Measurements from ENCODE around the gene DUSP21. TPM values are rescaled to one million over a fixed set of nuclear protein-coding genes. Genes with fewer than 3 reads are reported as not detected.

DUSP21 gene
- total RNA-seq, 1 experiment from 2014 or later = not detected

DNA sequence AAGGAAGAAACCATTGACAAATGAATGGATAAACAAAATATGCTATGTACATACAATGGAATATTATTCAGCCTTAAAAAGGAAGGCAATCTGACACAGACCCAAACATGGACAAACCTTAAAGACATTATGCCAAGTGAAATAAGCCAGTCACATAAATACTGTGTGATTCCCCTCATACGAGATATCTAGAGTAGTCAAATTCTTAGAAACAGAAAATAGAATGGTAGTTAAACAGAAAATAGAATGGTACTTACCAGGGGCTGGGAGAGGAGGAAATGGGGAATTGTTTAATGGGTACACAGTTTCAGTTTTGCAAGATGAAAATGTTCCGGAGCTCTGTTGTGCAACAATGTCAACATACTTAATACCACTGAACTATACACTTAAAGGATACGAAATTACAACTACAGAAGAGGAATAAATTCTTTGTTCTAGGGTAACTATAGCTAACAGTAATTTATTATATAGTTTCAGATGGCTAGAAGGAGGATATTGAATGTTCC lies 47.8 kb upstream of the DUSP21 start:
- H2AFZ ChIP-seq (ENCODE audit: low read depth, low read length, poor library complexity, severe bottlenecking) = no peak overlapping the region
- H4K20me1 ChIP-seq (ENCODE audit: insufficient read depth) = no peaks in the 10 kb centered on the region
- DNase-seq (ENCODE audit: low read depth, low spot score) = no peak
- no peak overlapping the region for H3K4me2 ChIP-seq (ENCODE audit: low read length)
- BruUV-seq (replicated peaks) = no TSS peak
- H3K9ac ChIP-seq (ENCODE audit: low read length) = no peak overlapping the region
- H3K4me1 ChIP-seq (ENCODE audit: control insufficient read depth in 1 of 2, insufficient read depth in 2 of 2, low read length in 2 of 2) = no peaks in the 10 kb centered on the region
- intact Hi-C loops (cut with micrococcal nuclease) = no loop called here
- no peak overlapping the region for H3K27ac ChIP-seq (ENCODE audit: low read depth, low read length)
- TF ChIP-seq SP1 (IDR thresholded peaks at IDR 0.05; ENCODE audit: low read depth) (no peak), CEBPB (IDR thresholded peaks at IDR 0.05; ENCODE audit: low read depth) (no peak), TCF7L2 (IDR thresholded peaks at IDR 0.05; ENCODE audit: borderline replicate concordance, extremely low read depth, insufficient read depth, insufficient read length) (no peak), CBX3 (IDR thresholded peaks at IDR 0.05; ENCODE audit: low read depth) (no peak), JUND (IDR thresholded peaks at IDR 0.05) (no peak), YY1 (IDR thresholded peaks at IDR 0.05; ENCODE audit: extremely low read depth, insufficient replicate concordance, low read depth, low read length) (no peak), EZH2phosphoT487 (IDR thresholded peaks at IDR 0.05; ENCODE audit: borderline replicate concordance) (no peak), ZNF274 (IDR thresholded peaks at IDR 0.05; ENCODE audit: low read depth, low read length) (no peak), EZH2 (IDR thresholded peaks at IDR 0.05) (no peak), POLR2A (IDR thresholded peaks at IDR 0.05; ENCODE audit: borderline replicate concordance, extremely low read depth, insufficient read depth, insufficient read length) (no peak)
- TF ChIP-seq, protein P1, sequence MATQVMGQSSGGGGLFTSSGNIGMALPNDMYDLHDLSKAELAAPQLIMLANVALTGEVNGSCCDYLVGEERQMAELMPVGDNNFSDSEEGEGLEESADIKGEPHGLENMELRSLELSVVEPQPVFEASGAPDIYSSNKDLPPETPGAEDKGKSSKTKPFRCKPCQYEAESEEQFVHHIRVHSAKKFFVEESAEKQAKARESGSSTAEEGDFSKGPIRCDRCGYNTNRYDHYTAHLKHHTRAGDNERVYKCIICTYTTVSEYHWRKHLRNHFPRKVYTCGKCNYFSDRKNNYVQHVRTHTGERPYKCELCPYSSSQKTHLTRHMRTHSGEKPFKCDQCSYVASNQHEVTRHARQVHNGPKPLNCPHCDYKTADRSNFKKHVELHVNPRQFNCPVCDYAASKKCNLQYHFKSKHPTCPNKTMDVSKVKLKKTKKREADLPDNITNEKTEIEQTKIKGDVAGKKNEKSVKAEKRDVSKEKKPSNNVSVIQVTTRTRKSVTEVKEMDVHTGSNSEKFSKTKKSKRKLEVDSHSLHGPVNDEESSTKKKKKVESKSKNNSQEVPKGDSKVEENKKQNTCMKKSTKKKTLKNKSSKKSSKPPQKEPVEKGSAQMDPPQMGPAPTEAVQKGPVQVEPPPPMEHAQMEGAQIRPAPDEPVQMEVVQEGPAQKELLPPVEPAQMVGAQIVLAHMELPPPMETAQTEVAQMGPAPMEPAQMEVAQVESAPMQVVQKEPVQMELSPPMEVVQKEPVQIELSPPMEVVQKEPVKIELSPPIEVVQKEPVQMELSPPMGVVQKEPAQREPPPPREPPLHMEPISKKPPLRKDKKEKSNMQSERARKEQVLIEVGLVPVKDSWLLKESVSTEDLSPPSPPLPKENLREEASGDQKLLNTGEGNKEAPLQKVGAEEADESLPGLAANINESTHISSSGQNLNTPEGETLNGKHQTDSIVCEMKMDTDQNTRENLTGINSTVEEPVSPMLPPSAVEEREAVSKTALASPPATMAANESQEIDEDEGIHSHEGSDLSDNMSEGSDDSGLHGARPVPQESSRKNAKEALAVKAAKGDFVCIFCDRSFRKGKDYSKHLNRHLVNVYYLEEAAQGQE (IDR thresholded peaks at IDR 0.05; ENCODE audit: low read depth) = no peak
- TF ChIP-seq, protein P2, sequence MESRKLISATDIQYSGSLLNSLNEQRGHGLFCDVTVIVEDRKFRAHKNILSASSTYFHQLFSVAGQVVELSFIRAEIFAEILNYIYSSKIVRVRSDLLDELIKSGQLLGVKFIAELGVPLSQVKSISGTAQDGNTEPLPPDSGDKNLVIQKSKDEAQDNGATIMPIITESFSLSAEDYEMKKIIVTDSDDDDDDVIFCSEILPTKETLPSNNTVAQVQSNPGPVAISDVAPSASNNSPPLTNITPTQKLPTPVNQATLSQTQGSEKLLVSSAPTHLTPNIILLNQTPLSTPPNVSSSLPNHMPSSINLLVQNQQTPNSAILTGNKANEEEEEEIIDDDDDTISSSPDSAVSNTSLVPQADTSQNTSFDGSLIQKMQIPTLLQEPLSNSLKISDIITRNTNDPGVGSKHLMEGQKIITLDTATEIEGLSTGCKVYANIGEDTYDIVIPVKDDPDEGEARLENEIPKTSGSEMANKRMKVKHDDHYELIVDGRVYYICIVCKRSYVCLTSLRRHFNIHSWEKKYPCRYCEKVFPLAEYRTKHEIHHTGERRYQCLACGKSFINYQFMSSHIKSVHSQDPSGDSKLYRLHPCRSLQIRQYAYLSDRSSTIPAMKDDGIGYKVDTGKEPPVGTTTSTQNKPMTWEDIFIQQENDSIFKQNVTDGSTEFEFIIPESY (IDR thresholded peaks at IDR 0.05; ENCODE audit: extremely low read depth, insufficient replicate concordance, low read length) = no peak
- TF ChIP-seq, protein P3, sequence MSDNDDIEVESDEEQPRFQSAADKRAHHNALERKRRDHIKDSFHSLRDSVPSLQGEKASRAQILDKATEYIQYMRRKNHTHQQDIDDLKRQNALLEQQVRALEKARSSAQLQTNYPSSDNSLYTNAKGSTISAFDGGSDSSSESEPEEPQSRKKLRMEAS (IDR thresholded peaks at IDR 0.05) = no peak
- H3K36me3 ChIP-seq (ENCODE audit: control insufficient read depth in 1 of 2, insufficient read depth in 2 of 2, low read length in 2 of 2) = no peaks in the 10 kb centered on the region
- H3K9me3 ChIP-seq (ENCODE audit: control insufficient read depth in 1 of 2, insufficient read depth in 1 of 2, low read depth in 1 of 2, low read length in 2 of 2) = no peaks in the 10 kb centered on the region
- H3K27me3 ChIP-seq (ENCODE audit: insufficient read depth, low read length) = no peaks in the 10 kb centered on the region
- ChIA-PET POLR2A (no interaction called here), RAD21 (ENCODE audit: low non-redundant PET in 1 of 2, low total read pairs in 2 of 2, uncharacterized antibody in 2 of 2, unreplicated experiment in 2 of 2) (no interaction called here), CTCF (no interaction called here)
- H3K9me2 ChIP-seq (ENCODE audit: insufficient read depth) = no peaks in the 10 kb centered on the region
- no peak for ATAC-seq
- no peaks in the 10 kb centered on the region for H3K79me2 ChIP-seq (ENCODE audit: insufficient read depth, low read length)
- no peak overlapping the region for H3K4me3 ChIP-seq (replicated peaks in 1 of 2; ENCODE audit: low read depth in 1 of 2, low read length in 2 of 2)

Data from HCT116 (cell line).